ENCODE measurements around the gene YAP1. TPM values are rescaled to one million over a fixed set of nuclear protein-coding genes. Genes with fewer than 3 reads are reported as not detected.

The YAP1 gene
- total RNA-seq, 5 donors from 2014 or later (not counting 1 experiment from before 2014, with no cell fraction given) = 0.23 to 0.86 (median 0.63) TPM

DNA sequence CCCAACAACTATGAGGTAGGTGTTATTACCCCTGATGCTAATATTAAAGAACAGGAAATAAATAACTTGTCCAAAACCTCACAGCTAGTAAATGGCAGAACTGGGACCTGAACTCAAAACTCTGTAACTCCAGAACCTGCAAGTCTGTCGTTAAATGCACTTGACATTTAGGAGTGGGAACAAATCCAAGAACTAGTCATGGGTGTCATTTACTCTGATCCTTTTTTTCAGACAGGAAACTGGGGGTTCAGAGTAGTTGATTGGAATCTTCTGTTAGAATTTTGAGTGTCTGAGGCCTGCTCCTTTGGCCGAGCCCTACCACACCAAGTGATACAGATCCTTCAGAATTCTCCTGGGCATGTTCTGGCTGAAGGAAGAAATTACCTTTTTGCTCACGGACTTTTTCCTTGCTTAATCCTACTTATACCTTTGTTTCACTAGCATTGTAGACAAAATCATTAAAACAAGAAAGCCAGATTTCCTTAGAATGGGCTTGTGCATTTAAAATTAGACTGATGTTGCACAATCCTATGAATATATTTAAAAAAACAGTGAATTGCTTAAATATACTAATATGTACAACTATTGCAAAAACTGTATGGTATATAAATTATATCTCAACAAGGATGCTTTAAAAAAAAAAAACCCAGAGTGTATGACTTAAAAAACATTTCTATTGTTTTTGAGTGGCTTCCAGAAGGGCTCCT, 1.4 kb upstream of the YAP1 start:
- DNase-seq (no peak), ATAC-seq (replicated peaks in 1 of 4) (no peak)
- H3K9me3 Mint-ChIP-seq = no peaks in the 10 kb centered on the region
- no peaks in the 10 kb centered on the region for H3K36me3 ChIP-seq (ENCODE audit: control insufficient read depth in 2 of 2, extremely low read depth in 1 of 2, insufficient read depth in 1 of 2, low read length in 1 of 2)
- H3K4me1 ChIP-seq (ENCODE audit: control insufficient read depth in 1 of 2, extremely low read depth in 1 of 2, insufficient read depth in 2 of 2, low read length in 2 of 2) = peaks cover 7 to 16% of the 10 kb centered on the region in 2 experiments
- H3K27me3 Mint-ChIP-seq = peaks cover 25 to 26% of the 10 kb centered on the region in 2 donors
- no peak overlapping the region for H3K27ac Mint-ChIP-seq
- no peak overlapping the region for H3K4me3 ChIP-seq (ENCODE audit: control insufficient read depth in 1 of 2, extremely low read depth in 1 of 2, low read length in 1 of 2)
- peaks cover 17 to 18% of the 10 kb centered on the region in 2 experiments for H3K27me3 ChIP-seq (replicated peaks in 1 of 2; ENCODE audit: control insufficient read depth in 2 of 2, extremely low read depth in 1 of 2, insufficient read depth in 2 of 2, low read length in 1 of 2)
- ChIA-PET CTCF (no interaction called here), POLR2A (no interaction called here)
- no peak overlapping the region for H3K27ac ChIP-seq (ENCODE audit: low read length)
- WGBS (ENCODE audit: insufficient coverage) = no CpG with 5 or more reads among the region's 3 CpGs
- H3K9me3 ChIP-seq = no peaks in the 10 kb centered on the region
- H3K4me1 Mint-ChIP-seq = peaks cover 17% of the 10 kb centered on the region in 3 donors
- peak overlapping the region; percentile 92 to 97 (median 92) for H3K4me3 Mint-ChIP-seq
- no peaks in the 10 kb centered on the region for H3K36me3 Mint-ChIP-seq

DNA sequence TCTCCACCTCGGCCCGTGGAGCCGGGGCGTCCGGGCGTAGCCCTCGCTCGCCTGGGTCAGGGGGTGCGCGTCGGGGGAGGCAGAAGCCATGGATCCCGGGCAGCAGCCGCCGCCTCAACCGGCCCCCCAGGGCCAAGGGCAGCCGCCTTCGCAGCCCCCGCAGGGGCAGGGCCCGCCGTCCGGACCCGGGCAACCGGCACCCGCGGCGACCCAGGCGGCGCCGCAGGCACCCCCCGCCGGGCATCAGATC, 439 bp downstream of the YAP1 start:
- Histone ChIP-seq H3K36me3 (ENCODE audit: control insufficient read depth in 2 of 2, extremely low read depth in 1 of 2, insufficient read depth in 1 of 2, low read length in 1 of 2) (no peaks in the 10 kb centered on the region), H3K4me3 (ENCODE audit: control insufficient read depth in 1 of 2, extremely low read depth in 1 of 2, low read length in 1 of 2) (peak overlapping the region; percentile 41 to 86), H3K4me1 (ENCODE audit: control insufficient read depth in 1 of 2, extremely low read depth in 1 of 2, insufficient read depth in 2 of 2, low read length in 2 of 2) (peaks cover 7 to 16% of the 10 kb centered on the region in 2 experiments), H3K27ac (ENCODE audit: low read length) (no peak overlapping the region), H3K27me3 (replicated peaks in 1 of 2; ENCODE audit: control insufficient read depth in 2 of 2, extremely low read depth in 1 of 2, insufficient read depth in 2 of 2, low read length in 1 of 2) (peaks cover 20 to 22% of the 10 kb centered on the region in 2 experiments), H3K9me3 (no peaks in the 10 kb centered on the region)
- Mint-ChIP-seq H3K27me3 (peaks cover 31 to 40% of the 10 kb centered on the region in 2 donors), H3K36me3 (no peaks in the 10 kb centered on the region), H3K27ac (no peak overlapping the region), H3K4me3 (peak overlapping the region in 2 of 3 donors; percentile 39 to 97), H3K9me3 (no peaks in the 10 kb centered on the region), H3K4me1 (peaks cover 17% of the 10 kb centered on the region in 3 donors)
- ChIA-PET POLR2A (no interaction called here), CTCF (interaction anchor here in 1 of 2 donors (0.7 kb wide), 1 partner anchor 146 kb away, joined by 5 read pairs; no protein-coding TSS in a partner anchor)
- peak; percentile 26 to 33 (median 30) for ATAC-seq (replicated peaks in 1 of 4)
- 4% methylated on average over 29 of the region's 31 CpGs for WGBS (ENCODE audit: insufficient coverage)
- DNase-seq = peak in 2 of 35 experiments; percentile 1 to 16

DNA sequence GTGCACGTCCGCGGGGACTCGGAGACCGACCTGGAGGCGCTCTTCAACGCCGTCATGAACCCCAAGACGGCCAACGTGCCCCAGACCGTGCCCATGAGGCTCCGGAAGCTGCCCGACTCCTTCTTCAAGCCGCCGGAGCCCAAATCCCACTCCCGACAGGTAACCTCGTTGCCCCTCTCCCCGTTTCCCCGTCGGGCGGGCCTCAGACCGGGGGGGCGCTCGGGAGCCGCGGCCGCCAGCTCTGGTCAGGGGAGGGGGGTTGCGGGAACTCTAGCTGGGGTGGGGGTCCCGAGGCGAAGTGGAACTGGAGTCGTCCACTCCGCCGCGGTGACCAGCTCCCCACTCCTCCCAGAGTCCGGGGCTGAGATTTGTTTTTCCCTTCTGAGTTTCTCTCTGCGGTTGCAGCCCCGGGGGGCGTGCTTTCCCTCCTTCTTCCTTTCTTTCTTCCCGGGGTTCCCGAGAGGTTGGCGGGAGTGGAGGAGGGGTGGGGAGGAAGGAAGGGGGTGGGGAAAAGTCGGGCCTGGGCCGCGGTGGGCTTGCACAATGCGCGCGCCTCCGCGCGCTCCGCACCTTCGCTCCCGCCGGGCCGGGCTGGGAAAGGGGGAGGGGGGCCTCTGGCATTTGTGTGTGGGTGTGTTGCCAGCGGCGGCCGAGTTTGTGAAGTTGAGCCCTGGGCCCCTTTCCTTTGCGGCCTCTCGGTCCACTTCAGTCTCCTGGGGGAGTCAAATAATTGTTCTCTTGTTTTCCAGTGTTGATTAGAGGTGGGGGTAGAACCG, 952 bp downstream of the YAP1 start:
- WGBS (ENCODE audit: insufficient coverage) = 14% methylated on average over 21 of the region's 61 CpGs
- H3K27ac ChIP-seq (ENCODE audit: low read length) = no peak overlapping the region
- peak overlapping the region; percentile 41 to 86 for H3K4me3 ChIP-seq (ENCODE audit: control insufficient read depth in 1 of 2, extremely low read depth in 1 of 2, low read length in 1 of 2)
- no peaks in the 10 kb centered on the region for H3K36me3 Mint-ChIP-seq
- H3K4me1 ChIP-seq (ENCODE audit: control insufficient read depth in 1 of 2, extremely low read depth in 1 of 2, insufficient read depth in 2 of 2, low read length in 2 of 2) = peaks cover 7 to 16% of the 10 kb centered on the region in 2 experiments
- H3K9me3 ChIP-seq = no peaks in the 10 kb centered on the region
- H3K27me3 Mint-ChIP-seq = peaks cover 34 to 45% of the 10 kb centered on the region in 2 donors
- H3K36me3 ChIP-seq (ENCODE audit: control insufficient read depth in 2 of 2, extremely low read depth in 1 of 2, insufficient read depth in 1 of 2, low read length in 1 of 2) = no peaks in the 10 kb centered on the region
- H3K9me3 Mint-ChIP-seq = no peaks in the 10 kb centered on the region
- ChIA-PET POLR2A (no interaction called here), CTCF (interaction anchor here in 1 of 2 donors (0.7 kb wide), 1 partner anchor 145 kb away, joined by 5 read pairs; no protein-coding TSS in a partner anchor)
- peaks cover 17% of the 10 kb centered on the region in 3 donors for H3K4me1 Mint-ChIP-seq
- DNase-seq (peak in 8 of 35 experiments; percentile 0 to 20 (median 7)), ATAC-seq (replicated peaks in 1 of 4) (no peak)
- H3K27ac Mint-ChIP-seq = no peak overlapping the region
- peak overlapping the region; percentile 80 to 97 (median 84) for H3K4me3 Mint-ChIP-seq
- peaks cover 20 to 23% of the 10 kb centered on the region in 2 experiments for H3K27me3 ChIP-seq (replicated peaks in 1 of 2; ENCODE audit: control insufficient read depth in 2 of 2, extremely low read depth in 1 of 2, insufficient read depth in 2 of 2, low read length in 1 of 2)

DNA sequence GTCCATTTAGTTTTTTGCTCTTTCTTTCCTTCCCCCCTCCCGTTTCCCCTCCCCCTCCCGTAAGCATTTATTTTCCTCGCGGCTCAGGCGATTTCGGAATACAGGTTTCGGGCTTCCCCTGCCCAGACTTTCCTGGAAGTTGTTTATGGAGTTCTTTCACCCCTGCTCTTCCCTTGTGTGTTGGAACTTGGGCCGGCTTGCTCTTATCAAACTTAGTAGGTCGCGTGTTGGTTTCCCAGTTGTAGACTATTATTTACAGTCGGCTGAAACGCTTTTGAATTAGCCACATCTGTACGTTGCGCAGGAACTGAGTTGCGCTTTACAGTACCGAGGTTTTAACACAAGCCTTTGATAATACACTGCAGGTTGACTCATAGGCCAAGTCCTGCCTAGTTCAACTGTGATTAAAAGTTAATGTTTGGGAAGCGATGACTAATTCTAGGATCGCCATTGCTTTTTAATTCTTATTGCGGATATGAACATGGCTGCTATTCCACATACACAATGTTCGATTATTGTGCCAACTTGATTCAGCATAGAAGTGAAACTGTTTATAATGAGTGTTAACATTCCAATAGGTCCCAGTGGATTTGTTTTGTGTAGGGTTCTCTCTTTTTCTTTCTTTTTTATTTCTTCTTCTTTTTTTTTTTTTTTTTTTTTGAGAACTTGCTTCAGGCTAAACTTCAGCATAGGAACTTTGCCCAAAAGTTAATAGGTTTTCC, 1.7 kb downstream of the YAP1 start:
- Histone ChIP-seq H3K9me3 (no peaks in the 10 kb centered on the region), H3K27ac (ENCODE audit: low read length) (no peak overlapping the region), H3K36me3 (ENCODE audit: control insufficient read depth in 2 of 2, extremely low read depth in 1 of 2, insufficient read depth in 1 of 2, low read length in 1 of 2) (no peaks in the 10 kb centered on the region), H3K27me3 (replicated peaks in 1 of 2; ENCODE audit: control insufficient read depth in 2 of 2, extremely low read depth in 1 of 2, insufficient read depth in 2 of 2, low read length in 1 of 2) (peaks cover 20 to 25% of the 10 kb centered on the region in 2 experiments), H3K4me3 (ENCODE audit: control insufficient read depth in 1 of 2, extremely low read depth in 1 of 2, low read length in 1 of 2) (peak overlapping the region; percentile 41 to 51), H3K4me1 (ENCODE audit: control insufficient read depth in 1 of 2, extremely low read depth in 1 of 2, insufficient read depth in 2 of 2, low read length in 2 of 2) (peaks cover 7 to 16% of the 10 kb centered on the region in 2 experiments)
- Mint-ChIP-seq H3K36me3 (no peaks in the 10 kb centered on the region), H3K9me3 (no peaks in the 10 kb centered on the region), H3K27me3 (peaks cover 40 to 51% of the 10 kb centered on the region in 2 donors), H3K4me1 (peaks cover 17% of the 10 kb centered on the region in 3 donors), H3K27ac (peak overlapping the region in 1 of 2 donors; percentile 27), H3K4me3 (peak overlapping the region; percentile 80 to 97 (median 84))
- ChIA-PET POLR2A (no interaction called here), CTCF (no interaction called here)
- WGBS (ENCODE audit: insufficient coverage) = 5% methylated on average over 4 of the region's 20 CpGs
- ATAC-seq (replicated peaks in 1 of 4) = peak; percentile 58 to 72 (median 65)
- peak in 8 of 35 experiments; percentile 1 to 41 (median 8) for DNase-seq

DNA sequence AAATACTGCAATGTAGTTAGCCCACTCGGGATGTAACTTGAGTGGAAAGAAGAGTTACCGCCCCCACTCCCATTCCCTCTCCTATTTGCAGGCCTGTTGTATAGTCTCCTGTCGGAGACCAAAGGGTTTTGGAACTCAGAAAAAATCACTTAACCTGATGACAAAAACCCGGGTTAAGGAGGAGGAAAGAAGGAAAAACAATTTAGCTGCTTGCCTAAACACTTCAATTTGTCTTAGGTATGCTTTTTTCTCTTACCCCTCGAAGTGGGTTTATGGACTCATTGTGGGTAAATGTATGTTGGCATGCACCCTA, 2.2 kb downstream of the YAP1 start:
- Histone ChIP-seq H3K4me3 (ENCODE audit: control insufficient read depth in 1 of 2, extremely low read depth in 1 of 2, low read length in 1 of 2) (no peak overlapping the region), H3K27ac (ENCODE audit: low read length) (no peak overlapping the region), H3K36me3 (ENCODE audit: control insufficient read depth in 2 of 2, extremely low read depth in 1 of 2, insufficient read depth in 1 of 2, low read length in 1 of 2) (no peaks in the 10 kb centered on the region), H3K27me3 (replicated peaks in 1 of 2; ENCODE audit: control insufficient read depth in 2 of 2, extremely low read depth in 1 of 2, insufficient read depth in 2 of 2, low read length in 1 of 2) (peaks cover 20 to 29% of the 10 kb centered on the region in 2 experiments), H3K9me3 (no peaks in the 10 kb centered on the region), H3K4me1 (ENCODE audit: control insufficient read depth in 1 of 2, extremely low read depth in 1 of 2, insufficient read depth in 2 of 2, low read length in 2 of 2) (peaks cover 7 to 16% of the 10 kb centered on the region in 2 experiments)
- Mint-ChIP-seq H3K27ac (no peak overlapping the region), H3K9me3 (no peaks in the 10 kb centered on the region), H3K27me3 (peaks cover 45 to 52% of the 10 kb centered on the region in 2 donors), H3K36me3 (no peaks in the 10 kb centered on the region), H3K4me3 (peak overlapping the region; percentile 28 to 97 (median 80)), H3K4me1 (peaks cover 17 to 21% (median 20%) of the 10 kb centered on the region in 3 donors)
- ChIA-PET POLR2A (no interaction called here), CTCF (no interaction called here)
- ATAC-seq (replicated peaks in 1 of 4) = no peak
- DNase-seq = no peak
- no CpG with 5 or more reads among the region's 5 CpGs for WGBS (ENCODE audit: insufficient coverage)

DNA sequence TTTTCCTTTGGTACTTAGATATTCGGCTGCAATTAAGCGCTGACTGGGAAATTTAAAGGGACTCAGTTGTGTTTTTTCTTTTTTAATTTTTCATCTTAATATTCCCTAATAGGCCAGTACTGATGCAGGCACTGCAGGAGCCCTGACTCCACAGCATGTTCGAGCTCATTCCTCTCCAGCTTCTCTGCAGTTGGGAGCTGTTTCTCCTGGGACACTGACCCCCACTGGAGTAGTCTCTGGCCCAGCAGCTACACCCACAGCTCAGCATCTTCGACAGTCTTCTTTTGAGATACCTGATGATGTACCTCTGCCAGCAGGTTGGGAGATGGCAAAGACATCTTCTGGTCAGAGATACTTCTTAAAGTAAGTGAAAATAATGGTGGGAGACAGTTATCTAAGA, 3.8 kb downstream of the YAP1 start:
- Mint-ChIP-seq H3K9me3 (no peaks in the 10 kb centered on the region), H3K36me3 (no peaks in the 10 kb centered on the region), H3K4me1 (peaks cover 17 to 22% (median 21%) of the 10 kb centered on the region in 3 donors), H3K27ac (no peak overlapping the region), H3K4me3 (no peak overlapping the region), H3K27me3 (peaks cover 49 to 54% of the 10 kb centered on the region in 2 donors)
- ChIA-PET POLR2A (no interaction called here), CTCF (no interaction called here)
- WGBS (ENCODE audit: insufficient coverage) = 22% methylated on average over 1 of the region's 4 CpGs
- Histone ChIP-seq H3K27me3 (replicated peaks in 1 of 2; ENCODE audit: control insufficient read depth in 2 of 2, extremely low read depth in 1 of 2, insufficient read depth in 2 of 2, low read length in 1 of 2) (peaks cover 20 to 25% of the 10 kb centered on the region in 2 experiments), H3K4me1 (ENCODE audit: control insufficient read depth in 1 of 2, extremely low read depth in 1 of 2, insufficient read depth in 2 of 2, low read length in 2 of 2) (peaks cover 7 to 16% of the 10 kb centered on the region in 2 experiments), H3K36me3 (ENCODE audit: control insufficient read depth in 2 of 2, extremely low read depth in 1 of 2, insufficient read depth in 1 of 2, low read length in 1 of 2) (no peaks in the 10 kb centered on the region), H3K4me3 (ENCODE audit: control insufficient read depth in 1 of 2, extremely low read depth in 1 of 2, low read length in 1 of 2) (no peak overlapping the region), H3K27ac (ENCODE audit: low read length) (no peak overlapping the region), H3K9me3 (no peaks in the 10 kb centered on the region)
- DNase-seq (no peak), ATAC-seq (replicated peaks in 1 of 4) (no peak)
